Endodermal cell (in vitro differentiated cells): ENCODE data around the gene HOXB1. TPM values are rescaled to one million over a fixed set of nuclear protein-coding genes. Genes with fewer than 3 reads are reported as not detected.

Experiments
- DNase-seq: peaks from one replicate; pipeline ENCODE4 v3.0.0-alpha.2; 2017
- H3K27ac ChIP-seq: 2 replicates; pipeline ENCODE4 v1.5.1; 2013; ENCODE audit warnings: mild to moderate bottlenecking, low read depth, low read length, moderate library complexity
- H3K27me3 ChIP-seq: 2 replicates; pipeline ENCODE4 v1.6.1; 2013; ENCODE audit warnings: mild to moderate bottlenecking, low read length, moderate library complexity; ENCODE audit not compliant: insufficient read depth, control insufficient read depth, poor library complexity, severe bottlenecking
- H3K36me3 ChIP-seq: 2 replicates; pipeline ENCODE4 v1.7.0; 2013; ENCODE audit warnings: mild to moderate bottlenecking, low read length, moderate library complexity; ENCODE audit not compliant: control insufficient read depth, insufficient read depth
- H3K4me1 ChIP-seq: one replicate; pipeline ENCODE4 v1.7.0; 2013; ENCODE audit warnings: low read length; ENCODE audit not compliant: control insufficient read depth, insufficient read depth
- H3K4me3 ChIP-seq: 2 replicates; pipeline ENCODE4 v1.5.1; 2013; ENCODE audit warnings: mild to moderate bottlenecking, low read length, moderate library complexity
- H3K9ac ChIP-seq: 2 replicates; pipeline ENCODE4 v1.6.1; 2013; ENCODE audit warnings: mild to moderate bottlenecking, low read length, moderate library complexity; ENCODE audit not compliant: poor library complexity, severe bottlenecking; ENCODE audit errors: extremely low read depth
- H3K9me3 ChIP-seq: 2 replicates; pipeline ENCODE4 v1.6.1; 2013; ENCODE audit warnings: mild to moderate bottlenecking, low read length, moderate library complexity; ENCODE audit not compliant: control insufficient read depth
- H3K27ac Mint-ChIP-seq: 2 replicates; pipeline ENCODE4 v1.8.0; 2020; ENCODE audit warnings: mixed read lengths
- H3K27me3 Mint-ChIP-seq: 2 replicates; pipeline ENCODE4 v1.8.0; 2021; ENCODE audit warnings: mild to moderate bottlenecking, mixed read lengths; ENCODE audit not compliant: insufficient read depth
- H3K36me3 Mint-ChIP-seq: 2 replicates; pipeline ENCODE4 v1.8.0; 2020; ENCODE audit warnings: low read depth, mixed read lengths
- H3K4me1 Mint-ChIP-seq: 2 replicates; pipeline ENCODE4 v1.8.0; 2020; ENCODE audit warnings: mixed read lengths
- H3K4me3 Mint-ChIP-seq: 2 replicates; pipeline ENCODE4 v1.8.0; 2020; ENCODE audit warnings: mild to moderate bottlenecking, moderate library complexity, mixed read lengths
- H3K9me3 Mint-ChIP-seq: 2 replicates; pipeline ENCODE4 v1.8.0; 2020; ENCODE audit warnings: mild to moderate bottlenecking, mixed read lengths
- WGBS, 2 experiments: methylation state at CpG; one replicate each; pipeline versions ENCODE4 v1.1.5 to v1.1.7; 2013; ENCODE audit warnings: missing lambda C conversion rate in 2 of 2, mixed read lengths in 1 of 2; ENCODE audit not compliant: insufficient coverage in 1 of 2, insufficient read length in 1 of 2; 5-methylcytosine and 5-hydroxymethylcytosine counted together
- total RNA-seq, 2 donors: library from RNA; stranded (reverse); fragmentation: NEBNext Ultra II Directional in 1 of 2; extraction: Animal tissue kit (Norgen Biotek cat#: 25700) in 1 of 2; gene quantifications; 2 replicates in 1 of 2; 3 replicates in 1 of 2; pipeline ENCODE4 v1.2.1, GENCODE V29; 2021
- TF ChIP-seq, protein P1 (sequence below): fragments of 200-600 bp; sonication (generic); conservative IDR thresholded peaks from 2 replicates; pipeline ENCODE4 v1.5.0; 2021; ENCODE audit warnings: antibody characterized with exemption, mild to moderate bottlenecking

Gene HOXB1
- total RNA-seq, 2 donors from 2014 or later: not detected

DNA sequence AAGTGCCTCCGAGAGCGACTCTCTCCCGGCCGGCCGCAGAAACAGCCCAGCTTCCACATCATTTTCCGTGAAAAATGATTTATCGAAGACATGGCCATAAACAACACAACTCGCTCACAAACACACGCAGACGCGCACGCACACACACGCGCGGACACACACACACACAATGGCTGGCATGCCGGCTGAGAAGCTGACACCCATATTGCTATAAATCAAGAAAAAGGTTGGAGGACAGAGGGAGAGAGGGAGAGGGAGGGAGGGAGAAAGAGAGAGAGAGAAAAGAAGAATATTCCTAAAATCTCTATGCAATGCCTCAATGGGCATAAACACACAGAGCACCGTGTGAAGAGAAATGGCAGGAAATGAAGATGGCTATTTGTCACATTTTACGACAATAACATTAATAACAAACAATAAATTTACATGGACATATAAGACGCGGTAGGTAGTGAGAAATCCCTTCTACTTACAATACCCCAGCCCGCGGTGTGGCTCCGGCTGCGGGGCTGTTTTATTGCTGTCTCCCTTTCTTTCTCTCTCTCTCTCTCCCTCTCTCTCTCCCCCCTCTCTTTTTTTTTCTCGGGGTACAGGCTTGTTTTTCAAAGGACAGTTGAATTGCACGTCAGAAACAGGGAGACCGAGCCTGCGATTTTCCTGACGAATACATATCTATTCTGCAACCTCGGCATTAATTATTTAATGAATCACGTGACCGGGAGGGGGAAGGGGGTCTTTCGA, 37.9 kb upstream of the HOXB1 start:
- Mint-ChIP-seq H3K36me3 (no peaks in the 10 kb centered on the region), H3K4me3 (no peak overlapping the region), H3K4me1 (peaks cover 16% of the 10 kb centered on the region), H3K27me3 (peaks cover 3% of the 10 kb centered on the region), H3K27ac (no peak overlapping the region), H3K9me3 (no peaks in the 10 kb centered on the region)
- H3K36me3 ChIP-seq: no peaks in the 10 kb centered on the region
- H3K4me1 ChIP-seq: peaks cover 13% of the 10 kb centered on the region
- H3K4me3 ChIP-seq: peak overlapping the region; percentile 14
- H3K27me3 ChIP-seq: peaks cover 99% of the 10 kb centered on the region
- TF ChIP-seq, protein P1, sequence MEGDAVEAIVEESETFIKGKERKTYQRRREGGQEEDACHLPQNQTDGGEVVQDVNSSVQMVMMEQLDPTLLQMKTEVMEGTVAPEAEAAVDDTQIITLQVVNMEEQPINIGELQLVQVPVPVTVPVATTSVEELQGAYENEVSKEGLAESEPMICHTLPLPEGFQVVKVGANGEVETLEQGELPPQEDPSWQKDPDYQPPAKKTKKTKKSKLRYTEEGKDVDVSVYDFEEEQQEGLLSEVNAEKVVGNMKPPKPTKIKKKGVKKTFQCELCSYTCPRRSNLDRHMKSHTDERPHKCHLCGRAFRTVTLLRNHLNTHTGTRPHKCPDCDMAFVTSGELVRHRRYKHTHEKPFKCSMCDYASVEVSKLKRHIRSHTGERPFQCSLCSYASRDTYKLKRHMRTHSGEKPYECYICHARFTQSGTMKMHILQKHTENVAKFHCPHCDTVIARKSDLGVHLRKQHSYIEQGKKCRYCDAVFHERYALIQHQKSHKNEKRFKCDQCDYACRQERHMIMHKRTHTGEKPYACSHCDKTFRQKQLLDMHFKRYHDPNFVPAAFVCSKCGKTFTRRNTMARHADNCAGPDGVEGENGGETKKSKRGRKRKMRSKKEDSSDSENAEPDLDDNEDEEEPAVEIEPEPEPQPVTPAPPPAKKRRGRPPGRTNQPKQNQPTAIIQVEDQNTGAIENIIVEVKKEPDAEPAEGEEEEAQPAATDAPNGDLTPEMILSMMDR: no peak
- no peak overlapping the region for H3K9ac ChIP-seq
- 6 to 9% methylated on average over 11 to 31 of the region's 33 CpGs for WGBS, 2 experiments
- peaks cover 13% of the 10 kb centered on the region for H3K9me3 ChIP-seq
- H3K27ac ChIP-seq: no peak overlapping the region
- no peak for DNase-seq

- peaks cover 13% of the 10 kb centered on the region for H3K4me1 ChIP-seq
- peaks cover 12% of the 10 kb centered on the region for H3K27me3 Mint-ChIP-seq
- no peaks in the 10 kb centered on the region for H3K9me3 Mint-ChIP-seq
- peaks cover 13% of the 10 kb centered on the region for H3K9me3 ChIP-seq
- H3K4me3 Mint-ChIP-seq: no peak overlapping the region
- no peaks in the 10 kb centered on the region for H3K36me3 Mint-ChIP-seq
- no peaks in the 10 kb centered on the region for H3K36me3 ChIP-seq
- H3K27ac ChIP-seq: no peak overlapping the region
- no peak overlapping the region for H3K9ac ChIP-seq
- TF ChIP-seq, protein P1: no peak
- no peak for DNase-seq
- no peak overlapping the region for H3K4me3 ChIP-seq
- peaks cover 99% of the 10 kb centered on the region for H3K27me3 ChIP-seq
- H3K4me1 Mint-ChIP-seq: peaks cover 16% of the 10 kb centered on the region
- 0 to 14% methylated on average over 2 of the region's 2 CpGs for WGBS, 2 experiments
- H3K27ac Mint-ChIP-seq: no peak overlapping the region
Observed at GRCh38 chr17:48567646-48568354, 37.0 kb upstream of the HOXB1 start.

DNA sequence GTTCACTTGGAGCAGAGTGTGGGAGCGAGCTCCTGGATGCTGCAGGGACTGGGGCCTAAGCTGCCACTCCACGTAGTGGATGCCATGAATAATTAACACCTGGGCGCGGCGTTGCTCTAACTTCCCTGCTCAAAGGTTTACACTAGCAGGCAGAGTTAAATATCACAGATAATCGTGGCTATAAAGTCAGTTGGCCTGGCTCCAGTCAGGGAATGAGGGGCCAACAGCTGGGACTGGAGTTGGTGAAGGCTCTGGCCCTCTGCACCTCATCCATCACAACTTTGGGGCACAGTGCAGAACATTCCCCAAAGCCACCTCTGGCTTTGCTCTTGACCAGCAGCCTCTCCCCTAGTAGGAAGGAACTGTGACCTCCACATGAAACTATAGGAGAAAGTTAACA, 36.4 kb upstream of the HOXB1 start:
- Mint-ChIP-seq H3K27me3 (peaks cover 18% of the 10 kb centered on the region), H3K36me3 (no peaks in the 10 kb centered on the region), H3K4me1 (peaks cover 16% of the 10 kb centered on the region), H3K9me3 (no peaks in the 10 kb centered on the region), H3K4me3 (no peak overlapping the region), H3K27ac (no peak overlapping the region)
- TF ChIP-seq, protein P1: no peak
- Histone ChIP-seq H3K9ac (no peak overlapping the region), H3K9me3 (peaks cover 13% of the 10 kb centered on the region), H3K4me1 (peaks cover 13% of the 10 kb centered on the region), H3K27ac (no peak overlapping the region), H3K4me3 (no peak overlapping the region), H3K27me3 (peaks cover 99% of the 10 kb centered on the region), H3K36me3 (no peaks in the 10 kb centered on the region)
- DNase-seq: peak; percentile 70
- 18 to 34% methylated on average over 6 of the region's 6 CpGs for WGBS, 2 experiments
